Fibroblast of mammary gland (primary cell): ENCODE data around the gene PDE2A.
A peak's percentile ranks its signal among the peaks of the same experiment; 100 is the strongest.

Experiments
- DNase-seq: peaks from one replicate; pipeline ENCODE4 v3.0.0-alpha.2; 2010; ENCODE audit warnings: low read depth
- H3K4me3 ChIP-seq: 2 replicates; pipeline ENCODE4 v1.5.1; 2011; ENCODE audit warnings: low read depth, mild to moderate bottlenecking, low read length, moderate library complexity; ENCODE audit not compliant: control insufficient read depth
- CTCF ChIP-seq: conservative IDR thresholded peaks from 2 replicates; pipeline ENCODE4 v1.5.1; 2011; ENCODE audit warnings: low read depth, low read length, inconsistent platforms; ENCODE audit not compliant: control insufficient read depth, insufficient read depth

Gene PDE2A

GRCh38 chr11:72705442-72706365, 31.5 kb upstream of the PDE2A start:
- no peak overlapping the region for H3K4me3 ChIP-seq
- no peak for DNase-seq
- no peak for TF ChIP-seq CTCF

GRCh38 chr11:72704783-72705265, 30.6 kb upstream of the PDE2A start:
- no peak for DNase-seq
- TF ChIP-seq CTCF: no peak
- no peak overlapping the region for H3K4me3 ChIP-seq

GRCh38 chr11:72704028-72704782, 30.0 kb upstream of the PDE2A start:
- TF ChIP-seq CTCF: peak; percentile 19
- no peak overlapping the region for H3K4me3 ChIP-seq
- peak; percentile 16 for DNase-seq

- H3K4me3 ChIP-seq: no peak overlapping the region
- no peak for TF ChIP-seq CTCF
- peak; percentile 75 for DNase-seq
Measured at GRCh38 chr11:72703267-72704008, 29.2 kb upstream of the PDE2A start.

- TF ChIP-seq CTCF: no peak
- no peak for DNase-seq
- H3K4me3 ChIP-seq: no peak overlapping the region
Measured at GRCh38 chr11:72702577-72703241, 28.5 kb upstream of the PDE2A start.

- DNase-seq: no peak
- no peak overlapping the region for H3K4me3 ChIP-seq
- TF ChIP-seq CTCF: no peak
Measured at GRCh38 chr11:72702096-72702495, 27.9 kb upstream of the PDE2A start.
